Activated naive CD8-positive, alpha-beta T cell treated with anti-CD3 and anti-CD28 coated beads for 36 hours (primary cell): ENCODE results near the gene C7orf25. TPM values are rescaled to one million over a fixed set of nuclear protein-coding genes. Genes with fewer than 3 reads are reported as not detected.
"Not testable (repeated sequence)": the region's sequence is repeated elsewhere in the genome, so short reads cannot be mapped to it uniquely, and the experiment has no call there.

ENCODE experiments used
- DNase-seq: peaks from one replicate; pipeline ENCODE4 v3.0.0; 2021
- H3K27ac Mint-ChIP-seq: one replicate; pipeline ENCODE4 v1.8.0; 2022; ENCODE audit warnings: mild to moderate bottlenecking, moderate library complexity, mixed read lengths
- H3K27me3 Mint-ChIP-seq: one replicate; pipeline ENCODE4 v1.8.0; 2022; ENCODE audit warnings: mild to moderate bottlenecking, mixed read lengths
- H3K36me3 Mint-ChIP-seq: one replicate; pipeline ENCODE4 v1.8.0; 2021; ENCODE audit warnings: mild to moderate bottlenecking, mixed read lengths
- H3K4me1 Mint-ChIP-seq: one replicate; pipeline ENCODE4 v1.8.0; 2021; ENCODE audit warnings: mixed read lengths
- H3K4me3 Mint-ChIP-seq: one replicate; pipeline ENCODE4 v1.8.0; 2022; ENCODE audit warnings: mild to moderate bottlenecking, moderate library complexity, mixed read lengths
- H3K9me3 Mint-ChIP-seq: one replicate; pipeline ENCODE4 v1.8.0; 2022; ENCODE audit warnings: mixed read lengths
- total RNA-seq, 2 experiments: library from RNA; stranded (reverse); gene quantifications; one replicate each; pipeline ENCODE4 v1.2.3, GENCODE V29; 2021

The C7orf25 gene
- total RNA-seq, 2 experiments from 2014 or later = 3.8 to 4.3 TPM

DNA sequence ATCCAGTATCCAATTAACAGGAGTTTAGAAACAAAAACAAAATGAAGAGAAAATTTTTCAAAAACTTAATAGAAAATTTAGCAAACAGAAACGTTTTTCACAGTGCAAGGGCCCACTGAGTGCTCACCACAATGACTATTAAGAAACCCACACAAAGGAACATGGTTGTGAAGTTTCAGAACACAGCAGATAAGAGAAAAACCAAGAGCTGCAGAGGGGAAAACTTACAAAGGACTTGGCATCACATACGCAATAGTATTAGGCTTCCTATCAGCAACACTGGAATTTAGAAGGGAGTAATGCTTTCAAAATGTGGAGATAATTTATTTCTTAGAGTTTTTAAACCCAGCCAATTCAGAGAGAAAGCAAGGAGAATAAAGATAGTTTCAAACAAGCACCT, 1.7 kb upstream of the C7orf25 start:
- Mint-ChIP-seq H3K9me3 (no peaks in the 10 kb centered on the region), H3K27me3 (no peaks in the 10 kb centered on the region), H3K27ac (peak overlapping the region; percentile 92), H3K36me3 (peaks cover 59% of the 10 kb centered on the region), H3K4me3 (peak overlapping the region; percentile 59), H3K4me1 (peaks cover 53% of the 10 kb centered on the region)
- DNase-seq = no peak

DNA sequence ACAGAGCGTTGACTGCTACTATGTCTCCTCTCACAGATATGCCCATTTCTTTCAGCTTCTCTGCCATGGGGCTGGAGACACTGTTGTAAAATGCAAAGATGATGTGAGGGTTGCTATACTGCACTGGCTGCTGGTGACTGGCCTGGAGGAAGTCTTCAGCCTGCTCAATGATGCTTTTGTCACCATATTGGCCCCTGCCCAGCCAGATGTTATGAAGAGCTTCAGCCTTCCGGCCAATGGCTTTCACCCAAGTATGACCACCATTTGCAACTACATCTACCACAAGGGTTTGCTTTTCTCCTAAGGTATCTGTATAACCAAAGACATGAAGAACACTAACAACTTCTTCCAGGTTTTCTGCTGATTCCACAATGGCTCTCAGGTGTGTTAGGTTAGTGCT, 1.6 kb downstream of the C7orf25 start:
- Mint-ChIP-seq H3K9me3 (no peaks in the 10 kb centered on the region), H3K27ac (no peak overlapping the region), H3K4me1 (peaks cover 57% of the 10 kb centered on the region), H3K36me3 (peaks cover 54% of the 10 kb centered on the region), H3K27me3 (no peaks in the 10 kb centered on the region), H3K4me3 (peak overlapping the region; percentile 94)
- no peak for DNase-seq

DNA sequence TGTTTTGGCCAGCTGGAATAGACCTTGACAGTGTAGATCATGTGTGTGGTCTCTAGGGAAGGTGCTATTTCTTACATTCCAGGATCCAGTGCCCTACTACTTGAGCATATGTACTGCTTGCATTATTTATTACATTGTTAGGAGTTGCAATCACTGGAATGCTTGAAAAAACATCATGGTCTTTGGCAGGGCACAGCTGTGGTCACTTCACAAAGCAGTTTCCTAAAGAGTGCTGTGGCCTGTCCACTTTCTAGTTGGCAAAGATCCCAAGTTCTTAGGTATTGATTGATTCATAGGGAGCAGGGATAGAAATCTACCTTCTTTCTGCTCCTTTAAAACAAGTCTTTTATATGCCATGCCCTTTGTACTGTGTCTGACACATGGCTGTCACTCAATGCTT, 4.6 kb downstream of the C7orf25 start:
- Mint-ChIP-seq H3K4me1 (peaks cover 29% of the 10 kb centered on the region), H3K27me3 (no peaks in the 10 kb centered on the region), H3K36me3 (peaks cover 36% of the 10 kb centered on the region), H3K4me3 (no peak overlapping the region), H3K9me3 (no peaks in the 10 kb centered on the region), H3K27ac (no peak overlapping the region)
- no peak for DNase-seq

DNA sequence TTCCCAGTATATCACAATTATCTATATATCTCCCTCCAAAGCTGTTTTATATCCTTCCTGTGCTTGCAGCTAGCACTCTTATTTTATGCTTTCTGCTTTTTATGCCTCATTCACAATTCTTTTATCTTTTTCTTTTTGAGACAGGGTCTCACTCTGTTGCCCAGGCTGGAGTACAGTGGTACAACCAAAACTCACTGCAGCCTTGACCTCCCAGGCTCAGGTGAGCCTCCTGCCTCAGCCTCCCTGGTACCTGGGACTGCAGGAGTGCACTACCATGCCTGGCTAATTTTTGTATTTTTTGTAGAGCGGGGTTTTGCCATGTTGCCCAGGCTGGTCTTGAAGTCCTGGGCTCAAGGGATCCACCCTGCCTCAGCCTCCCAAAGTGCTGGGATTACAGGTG, 5.7 kb downstream of the C7orf25 start:
- Mint-ChIP-seq H3K27ac (no peak overlapping the region), H3K4me3 (no peak overlapping the region), H3K4me1 (peaks cover 23% of the 10 kb centered on the region), H3K27me3 (no peaks in the 10 kb centered on the region), H3K9me3 (no peaks in the 10 kb centered on the region), H3K36me3 (peaks cover 30% of the 10 kb centered on the region)
- no peak for DNase-seq

DNA sequence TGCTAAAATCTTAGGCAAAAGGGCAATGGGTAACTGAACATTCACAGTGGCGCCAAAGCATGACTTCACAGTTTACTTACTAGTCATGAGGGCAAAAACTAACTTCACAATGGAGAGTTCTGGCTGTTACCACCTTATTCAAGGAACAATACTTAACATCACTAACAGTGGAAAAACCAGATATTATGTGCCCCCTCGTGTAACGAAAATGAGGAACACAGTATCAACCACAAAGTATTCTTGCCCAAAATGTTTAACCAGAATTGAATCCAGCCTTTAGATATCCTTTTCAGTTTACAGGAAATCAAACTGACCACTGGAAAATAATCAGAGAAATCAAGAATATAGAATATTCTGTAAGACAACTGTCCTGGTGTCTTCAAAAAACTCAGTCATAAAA, 9.5 kb downstream of the C7orf25 start:
- Mint-ChIP-seq H3K4me1 (peaks cover 4% of the 10 kb centered on the region), H3K27ac (no peak overlapping the region), H3K36me3 (peaks cover 7% of the 10 kb centered on the region)

DNA sequence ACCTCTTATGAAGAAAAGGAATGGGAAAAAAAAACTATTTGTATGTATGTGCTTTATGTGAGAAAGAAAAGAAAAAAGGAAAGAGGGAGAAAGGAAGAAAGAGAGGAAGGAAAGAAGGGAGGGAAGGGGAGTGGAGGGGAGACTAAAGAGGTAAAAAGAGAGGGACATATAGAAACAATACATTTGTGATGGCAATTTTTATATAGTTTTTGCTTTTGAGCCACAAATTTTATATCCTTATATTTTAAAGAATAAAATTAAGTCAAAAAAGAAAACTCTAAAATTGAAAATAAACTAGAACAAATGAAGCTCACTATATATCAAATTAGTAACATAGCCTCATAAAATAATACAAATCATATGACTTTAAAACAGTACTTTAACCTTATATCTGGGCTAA, 11.0 kb downstream of the C7orf25 start:
- H3K4me3 Mint-ChIP-seq = no peak overlapping the region
- H3K27me3 Mint-ChIP-seq = no peaks in the 10 kb centered on the region
- H3K4me1 Mint-ChIP-seq = peaks cover 2% of the 10 kb centered on the region
- H3K27ac Mint-ChIP-seq = no peak overlapping the region
- peaks cover 9% of the 10 kb centered on the region for H3K9me3 Mint-ChIP-seq
- no peak for DNase-seq
- peaks cover 12% of the 10 kb centered on the region for H3K36me3 Mint-ChIP-seq

More for the DNA sequence above, 9.5 kb downstream of the C7orf25 start:
- no peak for DNase-seq
- Mint-ChIP-seq H3K27me3 (no peaks in the 10 kb centered on the region), H3K9me3 (peaks cover 2% of the 10 kb centered on the region), H3K4me3 (no peak overlapping the region)

DNA sequence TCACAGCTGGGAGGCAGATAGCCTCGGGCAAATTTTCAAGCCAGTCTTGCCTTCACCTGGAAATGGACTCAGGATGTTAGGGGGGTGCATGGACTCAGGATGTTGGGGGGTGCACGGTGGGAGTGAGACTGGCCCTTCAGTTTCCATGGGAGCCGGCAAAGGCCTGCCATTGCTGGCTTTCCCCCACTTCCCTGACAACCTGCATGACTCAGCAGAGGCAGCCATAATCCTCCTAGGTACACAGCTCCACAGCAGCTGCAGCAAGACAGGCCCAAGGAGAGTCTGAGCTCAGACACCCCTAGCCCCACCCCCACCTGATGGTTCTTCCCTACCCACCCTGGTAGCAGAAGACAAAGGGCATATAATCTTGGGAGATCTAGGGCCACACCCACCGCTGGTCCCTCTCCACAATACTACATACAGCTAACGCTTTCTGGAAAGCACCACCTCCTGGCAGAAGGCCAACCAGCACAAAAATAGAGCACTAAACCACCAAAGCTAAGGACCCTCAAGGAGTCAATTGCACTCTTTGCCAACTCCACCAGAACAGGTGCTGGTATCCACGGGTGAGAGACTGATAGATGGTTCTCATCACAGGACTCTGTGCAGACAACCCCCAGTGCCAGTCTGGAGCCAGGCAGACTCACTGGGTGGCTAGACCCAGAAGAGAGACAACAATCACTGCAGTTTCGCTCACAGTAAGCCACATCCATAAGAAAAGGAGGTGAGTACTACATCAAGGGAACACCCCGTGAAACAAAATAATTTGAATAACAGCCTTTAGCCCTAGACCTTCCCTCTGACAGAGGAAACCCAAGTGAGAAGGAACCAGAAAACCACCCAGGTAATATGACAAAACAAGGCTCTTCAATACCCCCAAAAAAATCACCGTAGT, 18.3 kb downstream of the C7orf25 start:
- H3K36me3 Mint-ChIP-seq = peaks cover 23% of the 10 kb centered on the region
- no peaks in the 10 kb centered on the region for H3K27me3 Mint-ChIP-seq
- peaks cover 19% of the 10 kb centered on the region for H3K9me3 Mint-ChIP-seq
- H3K4me1 Mint-ChIP-seq = peaks cover 5% of the 10 kb centered on the region
- no peak overlapping the region for H3K4me3 Mint-ChIP-seq
- H3K27ac Mint-ChIP-seq = no peak overlapping the region
- no peak for DNase-seq

DNA sequence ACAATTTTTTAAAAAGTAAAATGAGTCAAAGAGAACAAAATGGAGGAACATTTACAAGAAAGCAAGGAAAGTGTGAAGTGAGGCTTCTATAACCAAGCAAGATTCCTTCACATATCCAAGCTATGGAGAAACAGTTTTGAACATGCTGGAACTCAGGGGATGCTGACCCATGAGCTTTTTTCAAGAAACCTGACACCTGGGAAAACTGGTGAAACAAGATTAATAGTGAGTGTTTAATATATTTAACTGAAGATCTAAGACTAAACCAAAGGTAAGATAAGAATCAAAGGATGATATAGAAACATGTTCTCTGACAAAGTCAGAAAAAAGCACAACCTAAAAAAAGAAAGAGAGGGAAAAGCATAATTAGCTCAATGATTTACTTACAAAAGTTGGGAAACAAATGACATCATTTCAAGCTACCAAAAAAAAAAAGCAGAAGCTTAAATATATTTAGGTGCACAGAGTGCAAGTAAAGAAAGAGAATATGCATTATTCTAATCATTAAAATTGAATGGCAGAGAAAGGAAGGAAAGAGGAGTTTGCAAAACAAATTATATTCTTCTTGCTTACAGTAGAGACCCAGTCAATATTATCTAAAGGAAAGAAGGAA, 24.9 kb downstream of the C7orf25 start:
- no peak for DNase-seq
- Mint-ChIP-seq H3K9me3 (no peaks in the 10 kb centered on the region), H3K4me3 (peak overlapping the region; percentile 86), H3K4me1 (peaks cover 19% of the 10 kb centered on the region), H3K27me3 (no peaks in the 10 kb centered on the region), H3K36me3 (no peaks in the 10 kb centered on the region), H3K27ac (no peak overlapping the region)

DNA sequence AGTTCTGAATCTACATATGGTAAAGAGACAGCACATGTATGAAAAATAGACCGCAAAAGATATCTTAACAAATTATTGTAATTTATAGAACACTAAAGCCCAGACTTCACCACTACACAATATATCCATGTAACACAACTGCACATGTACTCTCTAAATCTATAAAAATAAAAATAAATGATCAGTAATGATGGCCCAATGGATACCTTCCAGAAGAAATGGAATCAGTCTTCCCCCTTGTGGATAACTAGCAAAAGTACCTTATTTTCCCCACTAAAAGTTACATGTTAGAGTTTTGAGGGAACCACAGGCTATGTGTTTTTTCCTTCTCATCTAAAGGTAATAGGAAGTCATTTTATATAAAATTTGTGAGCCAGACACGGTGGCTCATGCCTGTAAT, 25.7 kb downstream of the C7orf25 start:
- H3K27me3 Mint-ChIP-seq = no peaks in the 10 kb centered on the region
- DNase-seq = no peak
- no peaks in the 10 kb centered on the region for H3K9me3 Mint-ChIP-seq
- H3K4me1 Mint-ChIP-seq = peaks cover 19% of the 10 kb centered on the region
- no peak overlapping the region for H3K4me3 Mint-ChIP-seq
- no peaks in the 10 kb centered on the region for H3K36me3 Mint-ChIP-seq
- H3K27ac Mint-ChIP-seq = no peak overlapping the region

DNA sequence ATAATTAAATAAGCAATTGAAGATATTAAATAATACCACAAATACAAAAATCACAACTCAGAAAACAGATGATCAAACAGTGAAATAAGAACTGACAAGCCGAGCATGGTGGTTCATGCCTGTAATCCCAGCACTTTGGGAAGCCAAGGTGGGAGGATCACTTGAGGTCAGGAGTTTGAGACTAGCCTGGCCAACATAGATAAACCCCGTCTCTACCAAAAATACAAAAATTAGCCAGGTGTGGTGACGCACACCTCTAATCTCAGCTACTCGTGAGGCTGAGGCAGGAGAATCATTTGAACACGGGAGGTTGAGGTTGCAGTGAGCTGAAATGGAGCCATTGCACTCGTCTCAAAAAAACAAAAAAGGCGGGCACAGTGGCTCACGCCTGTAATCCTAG, 26.7 kb downstream of the C7orf25 start:
- not testable (repeated sequence) for DNase-seq, H3K27ac Mint-ChIP-seq, H3K4me3 Mint-ChIP-seq, H3K27me3 Mint-ChIP-seq, H3K9me3 Mint-ChIP-seq, H3K36me3 Mint-ChIP-seq
- peaks cover 19% of the 10 kb centered on the region for H3K4me1 Mint-ChIP-seq

DNA sequence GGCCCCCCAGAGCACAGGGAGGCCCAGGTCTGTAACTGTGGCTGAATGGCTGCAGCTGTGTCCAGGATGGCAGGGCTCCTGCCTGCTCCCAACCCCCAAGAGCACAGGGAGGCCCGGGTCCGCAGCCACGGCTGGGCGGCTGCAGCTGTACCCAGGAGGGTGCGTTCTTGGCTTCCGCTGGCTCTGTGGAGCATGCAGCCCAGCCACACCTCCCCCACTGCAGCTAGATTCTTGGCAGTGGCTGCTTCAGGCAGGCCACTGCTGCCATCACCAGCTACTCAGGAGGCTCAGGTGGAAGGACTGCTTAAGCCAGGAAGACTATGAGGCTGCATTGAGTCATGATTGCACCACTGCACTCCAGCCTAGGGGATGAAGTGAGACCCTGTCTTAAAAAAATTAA, 27.9 kb downstream of the C7orf25 start:
- H3K36me3 Mint-ChIP-seq = no peaks in the 10 kb centered on the region
- H3K27me3 Mint-ChIP-seq = no peaks in the 10 kb centered on the region
- no peaks in the 10 kb centered on the region for H3K9me3 Mint-ChIP-seq
- peaks cover 16% of the 10 kb centered on the region for H3K4me1 Mint-ChIP-seq
- H3K4me3 Mint-ChIP-seq = no peak overlapping the region
- H3K27ac Mint-ChIP-seq = no peak overlapping the region
- no peak for DNase-seq

DNA sequence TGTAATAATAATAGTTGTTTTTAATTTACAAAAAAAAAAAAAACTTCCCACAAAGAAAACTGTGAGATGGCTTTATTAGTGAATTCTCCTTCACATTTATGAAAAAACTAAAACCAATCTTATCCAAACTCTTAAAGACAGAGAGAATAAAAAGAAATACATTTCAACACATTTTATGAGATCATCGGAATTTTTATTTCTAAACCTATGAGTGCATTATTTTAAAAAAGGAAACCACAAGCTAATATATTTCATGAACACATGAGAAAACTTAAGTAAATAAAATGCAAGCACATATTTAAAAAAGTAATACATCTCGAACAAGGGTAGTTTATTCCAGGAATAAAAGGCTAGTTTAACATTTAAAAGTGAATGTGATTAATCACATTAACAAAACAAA, 31.5 kb downstream of the C7orf25 start:
- DNase-seq = no peak
- Mint-ChIP-seq H3K4me3 (no peak overlapping the region), H3K9me3 (no peaks in the 10 kb centered on the region), H3K36me3 (no peaks in the 10 kb centered on the region), H3K27me3 (no peaks in the 10 kb centered on the region), H3K27ac (no peak overlapping the region), H3K4me1 (no peaks in the 10 kb centered on the region)

DNA sequence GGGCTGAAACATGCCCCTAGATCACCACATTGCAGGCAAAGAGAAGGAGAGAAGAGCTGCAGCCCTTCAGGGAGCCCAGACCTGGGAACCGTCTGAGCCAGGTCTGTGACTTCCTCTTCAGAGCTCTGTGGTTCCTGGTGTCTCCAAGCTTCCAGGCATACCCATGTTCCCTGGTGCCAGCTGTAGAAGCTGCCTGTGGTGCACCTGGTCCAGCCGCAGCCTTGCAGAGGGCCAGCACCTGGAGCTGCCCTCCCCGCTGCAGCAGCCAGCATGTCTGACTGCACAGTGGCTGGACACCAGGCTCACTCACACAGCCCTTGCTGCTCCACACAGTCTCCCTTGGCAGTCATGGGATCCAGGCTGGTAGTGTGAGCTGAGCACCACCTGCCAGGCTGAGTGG, 33.6 kb downstream of the C7orf25 start:
- H3K27me3 Mint-ChIP-seq = peaks cover 4% of the 10 kb centered on the region
- no peaks in the 10 kb centered on the region for H3K4me1 Mint-ChIP-seq
- DNase-seq = no peak
- no peak overlapping the region for H3K4me3 Mint-ChIP-seq
- H3K9me3 Mint-ChIP-seq = no peaks in the 10 kb centered on the region
- no peak overlapping the region for H3K27ac Mint-ChIP-seq
- no peaks in the 10 kb centered on the region for H3K36me3 Mint-ChIP-seq

DNA sequence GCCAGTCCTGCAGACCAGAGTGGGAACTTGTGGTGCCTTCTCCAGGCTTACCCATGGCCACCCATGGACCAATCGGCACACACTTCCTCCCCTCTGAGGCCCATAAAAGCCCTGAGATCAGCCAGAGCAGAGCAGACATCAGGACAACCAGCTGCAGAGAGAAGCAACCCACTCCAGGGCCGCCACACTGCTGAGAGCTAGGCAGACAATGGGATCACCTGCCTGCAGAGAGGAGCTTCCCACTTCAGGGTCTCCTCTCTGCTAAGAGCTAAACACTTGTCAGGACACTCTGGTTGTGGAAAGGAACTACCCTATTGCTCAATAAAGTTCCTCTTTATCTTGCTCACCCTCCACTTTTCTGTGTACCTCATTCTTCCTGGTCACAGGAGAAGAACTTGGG, 34.0 kb downstream of the C7orf25 start:
- H3K27me3 Mint-ChIP-seq = peaks cover 4% of the 10 kb centered on the region
- no peak overlapping the region for H3K27ac Mint-ChIP-seq
- H3K4me3 Mint-ChIP-seq = no peak overlapping the region
- DNase-seq = no peak
- H3K4me1 Mint-ChIP-seq = no peaks in the 10 kb centered on the region
- H3K36me3 Mint-ChIP-seq = no peaks in the 10 kb centered on the region
- no peaks in the 10 kb centered on the region for H3K9me3 Mint-ChIP-seq

DNA sequence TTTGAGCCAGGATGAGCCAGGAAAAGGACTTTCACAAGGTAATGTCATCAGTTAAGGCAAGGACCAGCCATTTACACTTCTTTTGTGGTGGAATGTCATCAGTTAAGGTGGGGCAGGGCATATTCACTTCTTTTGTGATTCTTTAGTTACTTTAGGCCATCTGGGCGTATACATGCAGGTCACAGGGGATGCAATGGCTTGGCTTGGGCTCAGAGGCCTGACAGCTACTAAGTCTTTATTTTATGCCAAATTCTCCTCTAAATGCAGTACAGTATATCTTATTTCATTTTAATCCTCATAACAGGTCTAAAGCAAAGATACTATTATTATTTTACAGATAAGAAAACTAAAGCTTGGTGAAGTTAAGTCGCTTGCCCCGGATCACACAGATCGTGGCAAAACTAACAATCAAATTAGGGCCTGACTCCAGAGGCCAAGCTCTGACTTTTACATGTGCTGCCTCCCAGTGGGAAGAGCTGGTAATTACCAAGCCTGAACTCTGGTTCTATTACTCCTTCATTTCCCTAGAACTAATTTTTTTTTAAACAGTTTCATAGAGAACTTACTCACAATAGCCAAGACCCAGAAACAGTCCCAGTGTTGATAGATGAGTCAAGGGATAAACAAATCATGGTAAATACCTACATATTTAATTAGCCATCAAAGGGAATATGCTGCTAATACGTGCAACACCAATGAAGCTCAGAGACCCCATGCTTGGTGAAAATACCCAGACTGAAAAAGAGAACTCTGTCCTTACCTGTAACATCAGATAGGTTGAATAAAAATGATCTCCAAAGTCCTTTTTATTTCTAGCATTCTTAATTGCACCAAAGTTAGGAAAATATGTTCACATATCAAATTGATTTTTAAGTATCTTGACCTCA, 35.4 kb downstream of the C7orf25 start:
- Mint-ChIP-seq H3K27me3 (peaks cover 4% of the 10 kb centered on the region), H3K4me1 (no peaks in the 10 kb centered on the region), H3K27ac (no peak overlapping the region), H3K36me3 (no peaks in the 10 kb centered on the region), H3K9me3 (no peaks in the 10 kb centered on the region), H3K4me3 (no peak overlapping the region)
- peak; percentile 57 for DNase-seq
